ENCODE measurements around the gene RRAS.

RRAS gene

GRCh38 chr19:49677231-49677900, 37.4 kb upstream of the RRAS start, which contains the start of gene PRMT1:
TSS of gene PRMT1 (plus strand) at chr19:49677271. CDS start at chr19:49677281, 10 bp downstream.
- Histone ChIP-seq H3K27me3 (ENCODE audit: control insufficient read depth in 1 of 2, insufficient read depth in 2 of 2, low read length in 2 of 2) (no peaks in the 10 kb centered on the region), H3K9ac (ENCODE audit: low read depth in 1 of 2, low read length in 2 of 2) (peak within 1 kb of the TSS; percentile 77 to 83), H3K36me3 (ENCODE audit: control insufficient read depth in 1 of 2, insufficient read depth in 2 of 2, low read length in 2 of 2) (peaks cover 6 to 13% of the 10 kb centered on the region in 2 donors), H3K27ac (ENCODE audit: low read depth, low read length) (peak within 1 kb of the TSS; percentile 86), H3K4me1 (ENCODE audit: control insufficient read depth in 1 of 2, insufficient read depth in 2 of 2, low read length in 2 of 2) (peaks cover 16 to 32% of the 10 kb centered on the region in 2 donors), H3K4me3 (ENCODE audit: low read depth in 1 of 2, low read length in 2 of 2) (peak within 1 kb of the TSS; percentile 74 to 92), H3K9me3 (ENCODE audit: control insufficient read depth in 1 of 2, low read length in 2 of 2) (no peaks in the 10 kb centered on the region)

- Histone ChIP-seq H3K36me3 (ENCODE audit: control insufficient read depth in 1 of 2, insufficient read depth in 2 of 2, low read length in 2 of 2) (peaks cover under 1 to 8% of the 10 kb centered on the region in 2 donors), H3K9me3 (ENCODE audit: control insufficient read depth in 1 of 2, low read length in 2 of 2) (no peaks in the 10 kb centered on the region), H3K4me3 (ENCODE audit: low read depth in 1 of 2, low read length in 2 of 2) (peak overlapping the region; percentile 74 to 92), H3K27ac (ENCODE audit: low read depth, low read length) (peak overlapping the region; percentile 86), H3K9ac (ENCODE audit: low read depth in 1 of 2, low read length in 2 of 2) (peak overlapping the region; percentile 77 to 83), H3K4me1 (ENCODE audit: control insufficient read depth in 1 of 2, insufficient read depth in 2 of 2, low read length in 2 of 2) (peaks cover 22 to 37% of the 10 kb centered on the region in 2 donors), H3K27me3 (ENCODE audit: control insufficient read depth in 1 of 2, insufficient read depth in 2 of 2, low read length in 2 of 2) (no peaks in the 10 kb centered on the region)
These were observed 36.9 kb upstream of the RRAS start for GRCh38 chr19:49676784-49677230.

- H3K9ac ChIP-seq (ENCODE audit: low read depth in 1 of 2, low read length in 2 of 2) = peak overlapping the region; percentile 71 to 73
- no peaks in the 10 kb centered on the region for H3K9me3 ChIP-seq (ENCODE audit: control insufficient read depth in 1 of 2, low read length in 2 of 2)
- peak overlapping the region; percentile 63 to 70 for H3K4me3 ChIP-seq (ENCODE audit: low read depth in 1 of 2, low read length in 2 of 2)
- peaks cover 0 to 4% of the 10 kb centered on the region in 2 donors for H3K36me3 ChIP-seq (ENCODE audit: control insufficient read depth in 1 of 2, insufficient read depth in 2 of 2, low read length in 2 of 2)
- peak overlapping the region; percentile 83 for H3K27ac ChIP-seq (ENCODE audit: low read depth, low read length)
- H3K27me3 ChIP-seq (ENCODE audit: control insufficient read depth in 1 of 2, insufficient read depth in 2 of 2, low read length in 2 of 2) = no peaks in the 10 kb centered on the region
- peaks cover 22 to 37% of the 10 kb centered on the region in 2 donors for H3K4me1 ChIP-seq (ENCODE audit: control insufficient read depth in 1 of 2, insufficient read depth in 2 of 2, low read length in 2 of 2)
These were observed 36.3 kb upstream of the RRAS start for GRCh38 chr19:49676136-49676783.

GRCh38 chr19:49672131-49672919, 32.4 kb upstream of the RRAS start:
- Histone ChIP-seq H3K27me3 (ENCODE audit: control insufficient read depth in 1 of 2, insufficient read depth in 2 of 2, low read length in 2 of 2) (no peaks in the 10 kb centered on the region), H3K27ac (ENCODE audit: low read depth, low read length) (no peak overlapping the region), H3K36me3 (ENCODE audit: control insufficient read depth in 1 of 2, insufficient read depth in 2 of 2, low read length in 2 of 2) (peaks cover 0 to 3% of the 10 kb centered on the region in 2 donors), H3K4me1 (ENCODE audit: control insufficient read depth in 1 of 2, insufficient read depth in 2 of 2, low read length in 2 of 2) (peaks cover 6 to 8% of the 10 kb centered on the region in 2 donors), H3K9ac (ENCODE audit: low read depth in 1 of 2, low read length in 2 of 2) (peak overlapping the region in 1 of 2 donors; percentile 65), H3K4me3 (ENCODE audit: low read depth in 1 of 2, low read length in 2 of 2) (peak overlapping the region; percentile 53 to 58), H3K9me3 (ENCODE audit: control insufficient read depth in 1 of 2, low read length in 2 of 2) (no peaks in the 10 kb centered on the region)

- Histone ChIP-seq H3K27me3 (ENCODE audit: control insufficient read depth in 1 of 2, insufficient read depth in 2 of 2, low read length in 2 of 2) (no peaks in the 10 kb centered on the region), H3K9me3 (ENCODE audit: control insufficient read depth in 1 of 2, low read length in 2 of 2) (no peaks in the 10 kb centered on the region), H3K27ac (ENCODE audit: low read depth, low read length) (no peak overlapping the region), H3K9ac (ENCODE audit: low read depth in 1 of 2, low read length in 2 of 2) (no peak overlapping the region), H3K4me3 (ENCODE audit: low read depth in 1 of 2, low read length in 2 of 2) (no peak overlapping the region), H3K4me1 (ENCODE audit: control insufficient read depth in 1 of 2, insufficient read depth in 2 of 2, low read length in 2 of 2) (peaks cover 15 to 20% of the 10 kb centered on the region in 2 donors), H3K36me3 (ENCODE audit: control insufficient read depth in 1 of 2, insufficient read depth in 2 of 2, low read length in 2 of 2) (peaks cover 0 to 3% of the 10 kb centered on the region in 2 donors)
These were observed 29.6 kb upstream of the RRAS start for GRCh38 chr19:49669516-49669915.

- H3K9ac ChIP-seq (ENCODE audit: low read depth in 1 of 2, low read length in 2 of 2) = no peak overlapping the region
- no peaks in the 10 kb centered on the region for H3K27me3 ChIP-seq (ENCODE audit: control insufficient read depth in 1 of 2, insufficient read depth in 2 of 2, low read length in 2 of 2)
- no peak overlapping the region for H3K27ac ChIP-seq (ENCODE audit: low read depth, low read length)
- H3K4me1 ChIP-seq (ENCODE audit: control insufficient read depth in 1 of 2, insufficient read depth in 2 of 2, low read length in 2 of 2) = peaks cover 19 to 37% of the 10 kb centered on the region in 2 donors
- H3K4me3 ChIP-seq (ENCODE audit: low read depth in 1 of 2, low read length in 2 of 2) = no peak overlapping the region
- peaks cover 7 to 10% of the 10 kb centered on the region in 2 donors for H3K36me3 ChIP-seq (ENCODE audit: control insufficient read depth in 1 of 2, insufficient read depth in 2 of 2, low read length in 2 of 2)
- no peaks in the 10 kb centered on the region for H3K9me3 ChIP-seq (ENCODE audit: control insufficient read depth in 1 of 2, low read length in 2 of 2)
These were observed 27.5 kb upstream of the RRAS start for GRCh38 chr19:49667473-49667872.

GRCh38 chr19:49666120-49666444, 26.1 kb upstream of the RRAS start:
- peak overlapping the region; percentile 45 to 88 for H3K9ac ChIP-seq (ENCODE audit: low read depth in 1 of 2, low read length in 2 of 2)
- H3K27me3 ChIP-seq (ENCODE audit: control insufficient read depth in 1 of 2, insufficient read depth in 2 of 2, low read length in 2 of 2) = no peaks in the 10 kb centered on the region
- peaks cover 16 to 24% of the 10 kb centered on the region in 2 donors for H3K36me3 ChIP-seq (ENCODE audit: control insufficient read depth in 1 of 2, insufficient read depth in 2 of 2, low read length in 2 of 2)
- H3K4me1 ChIP-seq (ENCODE audit: control insufficient read depth in 1 of 2, insufficient read depth in 2 of 2, low read length in 2 of 2) = peaks cover 13 to 32% of the 10 kb centered on the region in 2 donors
- H3K9me3 ChIP-seq (ENCODE audit: control insufficient read depth in 1 of 2, low read length in 2 of 2) = no peaks in the 10 kb centered on the region
- H3K4me3 ChIP-seq (ENCODE audit: low read depth in 1 of 2, low read length in 2 of 2) = peak overlapping the region; percentile 93 to 94
- no peak overlapping the region for H3K27ac ChIP-seq (ENCODE audit: low read depth, low read length)

- Histone ChIP-seq H3K27ac (ENCODE audit: low read depth, low read length) (peak within 1 kb of the TSS; percentile 88), H3K27me3 (ENCODE audit: control insufficient read depth in 1 of 2, insufficient read depth in 2 of 2, low read length in 2 of 2) (no peaks in the 10 kb centered on the region), H3K9ac (ENCODE audit: low read depth in 1 of 2, low read length in 2 of 2) (peak within 1 kb of the TSS; percentile 88 to 93), H3K4me1 (ENCODE audit: control insufficient read depth in 1 of 2, insufficient read depth in 2 of 2, low read length in 2 of 2) (peaks cover 13 to 32% of the 10 kb centered on the region in 2 donors), H3K36me3 (ENCODE audit: control insufficient read depth in 1 of 2, insufficient read depth in 2 of 2, low read length in 2 of 2) (peaks cover 16 to 28% of the 10 kb centered on the region in 2 donors), H3K4me3 (ENCODE audit: low read depth in 1 of 2, low read length in 2 of 2) (peak within 1 kb of the TSS; percentile 93 to 94), H3K9me3 (ENCODE audit: control insufficient read depth in 1 of 2, low read length in 2 of 2) (no peaks in the 10 kb centered on the region)
These were observed 25.6 kb upstream of the RRAS start, which contains the start of the genes BCL2L12 and IRF3 for GRCh38 chr19:49665351-49666119. TSS of gene BCL2L12 (plus strand) at chr19:49665933. CDS start at chr19:49666693, 760 bp downstream. TSS of gene IRF3 (minus strand) at chr19:49665857. CDS start at chr19:49664838, 1,019 bp downstream.

GRCh38 chr19:49665036-49665350, 25.1 kb upstream of the RRAS start:
- Histone ChIP-seq H3K9me3 (ENCODE audit: control insufficient read depth in 1 of 2, low read length in 2 of 2) (no peaks in the 10 kb centered on the region), H3K4me1 (ENCODE audit: control insufficient read depth in 1 of 2, insufficient read depth in 2 of 2, low read length in 2 of 2) (peaks cover 13 to 32% of the 10 kb centered on the region in 2 donors)

More at GRCh38 chr19:49665036-49665350, 25.1 kb upstream of the RRAS start:
- Histone ChIP-seq H3K27ac (ENCODE audit: low read depth, low read length) (peak overlapping the region; percentile 88), H3K36me3 (ENCODE audit: control insufficient read depth in 1 of 2, insufficient read depth in 2 of 2, low read length in 2 of 2) (peaks cover 16 to 31% of the 10 kb centered on the region in 2 donors), H3K9ac (ENCODE audit: low read depth in 1 of 2, low read length in 2 of 2) (peak overlapping the region; percentile 88 to 93), H3K4me3 (ENCODE audit: low read depth in 1 of 2, low read length in 2 of 2) (peak overlapping the region; percentile 93 to 94), H3K27me3 (ENCODE audit: control insufficient read depth in 1 of 2, insufficient read depth in 2 of 2, low read length in 2 of 2) (no peaks in the 10 kb centered on the region)

All from duodenal mucosa (tissue), 2 donors.